HG02885 (cell line): ENCODE results near the gene STK38.

Experiments used
- ATAC-seq: cut with Tn5 transposase; IDR thresholded peaks from one replicate; pipeline ENCODE4 v1.9.1; 2021; ENCODE audit warnings: mild to moderate bottlenecking; ENCODE audit not compliant: unreplicated experiment, poor library complexity

Gene STK38

GRCh38 chr6:36524871-36525270, 22.4 kb downstream of the STK38 start:
- ATAC-seq = no peak

DNA sequence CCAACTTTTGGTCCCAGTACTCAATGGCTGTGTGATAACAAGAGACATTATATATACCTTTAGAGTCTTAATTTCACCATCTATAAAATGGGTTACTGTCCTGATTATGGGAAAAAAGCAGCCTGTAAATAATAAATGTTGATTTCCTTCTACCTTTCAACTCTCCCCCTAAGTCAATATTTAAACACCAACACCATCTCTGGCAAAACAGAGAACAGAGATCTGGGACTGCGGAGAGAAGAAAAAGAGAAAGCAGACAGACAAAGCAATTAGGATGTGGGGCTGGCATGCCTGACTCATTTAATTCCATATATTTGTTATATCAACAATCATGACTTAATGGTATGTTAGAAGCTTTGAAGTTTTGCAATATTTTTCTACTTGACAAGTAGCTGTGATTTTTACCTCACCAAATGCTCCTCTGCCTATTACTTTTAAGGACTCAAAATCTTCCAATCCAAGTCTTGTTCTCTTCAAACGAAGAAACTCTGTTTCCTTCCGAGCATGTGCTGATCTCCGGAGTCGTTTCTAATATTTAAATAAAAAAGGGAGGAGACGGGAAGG, 23.3 kb downstream of the STK38 start:
- no peak for ATAC-seq

DNA sequence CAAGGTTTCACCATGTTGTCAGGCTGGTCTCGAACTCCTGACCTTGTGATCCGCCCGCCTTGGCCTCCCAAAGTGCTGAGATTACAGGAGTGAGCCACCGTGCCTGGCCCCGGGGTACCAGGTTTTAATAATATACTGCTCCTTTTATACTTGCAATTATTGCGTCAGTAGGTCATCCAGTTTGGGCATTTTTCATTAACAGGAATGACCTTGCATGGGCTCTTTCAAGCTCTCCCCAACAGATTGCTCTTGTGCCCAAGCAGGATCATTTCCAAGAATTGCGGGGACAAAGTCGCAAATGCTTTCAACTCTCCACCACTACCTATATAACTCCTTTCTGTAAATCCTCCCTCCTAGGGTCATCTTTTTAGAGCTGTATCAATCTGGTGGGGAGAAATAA, 23.8 kb downstream of the STK38 start:
- no peak for ATAC-seq

DNA sequence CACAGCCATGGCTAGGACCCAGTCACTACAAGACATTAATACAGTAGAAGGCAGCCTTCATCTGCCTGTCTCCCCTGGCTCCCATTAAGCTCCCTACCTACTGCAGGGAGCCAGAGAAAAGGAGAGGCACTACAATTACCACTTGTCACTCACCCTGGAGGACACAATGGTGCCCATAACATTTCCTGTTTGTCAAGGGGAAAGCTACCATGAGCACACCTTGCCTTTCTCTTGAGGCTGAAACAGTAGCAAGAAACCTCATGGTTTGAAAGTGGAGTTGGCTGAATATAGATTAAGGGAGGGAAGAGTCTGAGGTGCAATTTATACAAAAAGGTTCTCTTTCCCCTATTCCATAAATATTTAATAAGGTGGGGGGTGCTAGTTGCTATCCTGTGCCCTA, 27.9 kb downstream of the STK38 start:
- no peak for ATAC-seq

DNA sequence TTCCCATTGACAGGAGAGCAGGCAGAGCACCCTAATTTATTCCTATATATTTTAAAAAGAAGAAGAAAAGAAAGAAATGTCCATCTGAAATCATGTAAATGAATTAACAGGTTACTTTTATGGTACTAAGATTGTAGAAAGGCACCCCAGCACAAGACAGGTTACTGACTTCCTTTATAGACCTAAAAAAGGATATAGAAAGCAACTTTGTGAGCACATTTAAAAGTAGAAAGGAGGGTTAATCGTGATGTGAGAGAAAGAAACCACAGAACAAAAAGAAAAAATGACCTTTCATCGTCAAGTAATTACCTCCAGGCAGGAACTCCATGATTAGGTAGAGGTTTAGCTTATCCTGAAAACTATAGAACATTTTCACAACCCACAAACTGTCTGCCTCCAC, 29.9 kb downstream of the STK38 start:
- ATAC-seq = no peak

DNA sequence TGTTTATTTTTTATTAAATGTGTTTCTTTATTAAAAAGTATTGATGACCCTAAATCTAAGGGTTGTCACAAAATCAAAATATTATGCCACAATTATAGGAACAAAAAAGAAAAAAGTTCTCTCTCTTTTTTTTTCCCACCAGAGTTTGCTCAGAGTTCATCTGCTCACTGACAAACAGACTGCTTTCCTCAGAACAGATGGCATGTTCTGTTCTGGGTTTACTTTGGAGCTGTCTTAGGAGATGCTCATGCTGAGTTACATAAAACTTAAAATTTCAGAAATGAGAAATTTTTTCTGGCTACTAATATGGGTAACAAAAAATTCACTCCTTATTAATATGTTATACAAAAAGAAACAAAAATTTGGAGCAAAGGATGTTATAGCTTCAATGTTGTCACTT, 30.3 kb downstream of the STK38 start:
- no peak for ATAC-seq

DNA sequence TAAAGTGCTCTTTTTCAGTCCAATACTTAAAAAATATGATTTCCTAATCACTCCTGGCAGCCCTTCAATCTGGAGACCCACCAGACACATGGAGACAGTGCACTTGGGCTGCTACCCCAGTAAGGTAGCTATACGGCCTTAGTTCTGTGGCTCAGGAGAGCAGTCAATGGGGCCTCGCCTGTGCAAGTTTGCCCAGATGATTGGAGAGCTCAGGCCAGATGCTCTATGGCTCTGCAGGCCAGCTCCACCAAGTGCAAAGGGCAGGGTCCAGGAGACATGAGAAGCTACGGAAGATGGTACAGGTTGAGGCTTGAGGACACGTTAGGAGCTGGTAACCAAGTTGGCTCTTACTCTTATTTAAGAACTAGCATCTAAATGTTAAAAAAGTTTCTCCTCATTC, 30.7 kb downstream of the STK38 start:
- no peak for ATAC-seq

DNA sequence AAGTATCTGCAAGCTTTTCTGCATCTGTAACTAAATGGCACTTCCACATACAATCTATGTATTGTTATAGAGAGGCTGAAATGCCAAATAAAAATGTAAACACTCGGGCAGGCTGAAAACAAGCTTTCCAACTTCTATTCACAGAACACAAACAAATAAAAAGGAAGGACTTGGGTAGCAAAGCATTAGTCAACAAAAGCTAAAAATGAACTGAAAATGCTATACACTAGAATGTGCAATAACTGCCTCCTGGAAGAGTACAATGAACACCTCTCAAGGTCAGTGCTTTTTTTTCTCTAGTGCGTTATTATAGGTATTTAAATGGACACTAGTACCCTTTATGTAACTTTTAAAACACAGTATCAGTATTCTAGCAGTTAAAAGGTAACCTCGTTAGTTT, 31.4 kb downstream of the STK38 start:
- ATAC-seq = no peak

GRCh38 chr6:36514554-36515456, 32.5 kb downstream of the STK38 start:
- no peak for ATAC-seq

DNA sequence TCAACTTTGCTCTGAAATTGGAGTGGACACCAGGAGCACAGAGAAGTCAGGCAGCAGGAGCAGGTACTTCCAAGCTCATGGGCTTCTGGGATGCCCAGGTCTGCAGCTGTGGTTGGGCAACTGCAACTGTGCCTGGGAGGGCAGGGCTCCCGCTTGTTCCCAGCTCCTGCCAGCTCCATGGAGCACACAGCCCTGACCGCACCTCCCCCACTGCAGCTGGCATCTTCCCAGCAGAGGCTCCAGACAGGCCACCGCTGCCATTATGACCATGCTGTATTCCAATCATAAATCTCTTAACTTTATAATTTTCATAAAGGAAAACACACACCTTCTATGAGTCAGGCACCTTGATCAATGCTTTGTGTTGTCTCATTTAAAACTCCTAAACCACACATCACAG, 36.9 kb downstream of the STK38 start:
- no peak for ATAC-seq

GRCh38 chr6:36508532-36508931, 38.7 kb downstream of the STK38 start:
- ATAC-seq = no peak

- ATAC-seq = no peak
Observed at GRCh38 chr6:36506611-36507010, 40.7 kb downstream of the STK38 start.

DNA sequence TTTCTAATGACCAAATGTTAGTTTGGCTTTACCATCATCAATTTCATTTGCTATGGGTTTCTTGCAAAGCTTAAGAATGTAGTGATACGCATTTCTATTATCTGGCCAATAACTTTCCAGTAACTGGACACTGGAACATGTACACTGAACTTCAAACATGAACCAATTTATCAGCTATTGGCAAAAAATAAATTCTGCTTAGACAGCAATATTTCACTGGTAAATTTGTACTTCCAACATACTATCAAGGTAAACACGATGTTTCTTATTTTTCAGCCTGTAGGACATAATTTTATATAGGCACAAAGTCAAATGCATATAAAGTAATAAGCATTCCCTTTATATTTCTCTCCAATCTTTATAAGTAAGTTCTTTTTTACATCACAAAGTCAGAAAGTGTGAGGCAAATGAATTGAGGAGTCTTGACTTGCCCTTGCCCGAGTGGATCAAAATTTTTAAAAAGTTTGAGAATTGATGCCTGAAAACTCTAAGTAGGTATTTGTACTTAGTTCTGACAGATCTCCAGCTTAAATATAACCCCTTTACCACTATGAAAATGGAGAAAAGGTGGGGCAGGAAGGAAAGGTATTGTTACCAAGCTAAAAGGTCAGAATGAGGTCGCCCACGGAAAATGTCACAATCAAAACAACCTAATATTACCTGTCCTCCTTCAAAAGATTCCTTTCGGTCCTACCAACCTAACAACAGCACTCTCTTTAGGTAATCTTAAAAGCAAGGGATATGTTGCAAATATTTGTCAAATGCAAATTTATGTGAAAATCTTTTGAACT, 41.3 kb downstream of the STK38 start:
- no peak for ATAC-seq

DNA sequence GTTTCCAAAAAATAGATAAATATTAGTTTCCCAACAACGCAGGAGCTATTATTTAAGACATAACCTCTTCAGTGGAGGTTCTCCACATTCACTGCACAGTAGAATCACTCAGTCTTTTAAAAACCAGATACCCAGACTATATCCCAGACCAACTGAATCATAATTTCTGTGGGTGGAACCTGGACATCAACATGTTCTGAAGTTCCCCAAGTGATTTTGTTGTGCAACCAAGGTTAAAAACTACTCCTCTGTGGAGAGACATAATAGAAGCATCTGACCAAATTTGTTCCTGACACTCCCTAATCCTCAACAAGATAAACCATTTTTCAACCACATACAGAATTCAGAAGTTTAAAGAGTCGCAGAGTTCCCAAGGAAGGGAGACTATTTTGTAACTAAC, 42.3 kb downstream of the STK38 start:
- ATAC-seq = no peak

GRCh38 chr6:36504181-36504580, 43.1 kb downstream of the STK38 start:
- ATAC-seq = no peak

- ATAC-seq = no peak
Observed at GRCh38 chr6:36501686-36502085, 45.6 kb downstream of the STK38 start.

DNA sequence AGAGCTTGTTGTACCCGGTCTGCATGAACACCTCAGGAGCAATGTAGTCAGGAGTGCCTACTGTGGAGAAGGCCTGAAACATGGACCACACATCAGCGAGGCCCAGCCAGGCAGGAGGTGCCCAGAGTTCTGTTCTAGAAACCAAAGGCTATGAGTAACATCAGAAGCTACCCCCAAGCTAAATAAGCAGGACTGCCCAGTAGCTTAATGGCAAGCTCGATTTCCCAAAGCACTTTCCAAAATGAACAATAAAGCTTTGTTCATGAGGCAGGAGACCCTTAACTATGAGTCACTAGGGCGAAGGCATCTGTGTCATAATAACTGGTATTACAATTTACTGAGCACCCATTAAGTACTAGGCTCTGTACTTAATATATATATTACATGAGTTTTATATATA, 47.4 kb downstream of the STK38 start:
- ATAC-seq = no peak

- no peak for ATAC-seq
Observed at GRCh38 chr6:36495086-36495485, 52.2 kb downstream of the STK38 start.

GRCh38 chr6:36493859-36494258, 53.4 kb downstream of the STK38 start:
- ATAC-seq = no peak

DNA sequence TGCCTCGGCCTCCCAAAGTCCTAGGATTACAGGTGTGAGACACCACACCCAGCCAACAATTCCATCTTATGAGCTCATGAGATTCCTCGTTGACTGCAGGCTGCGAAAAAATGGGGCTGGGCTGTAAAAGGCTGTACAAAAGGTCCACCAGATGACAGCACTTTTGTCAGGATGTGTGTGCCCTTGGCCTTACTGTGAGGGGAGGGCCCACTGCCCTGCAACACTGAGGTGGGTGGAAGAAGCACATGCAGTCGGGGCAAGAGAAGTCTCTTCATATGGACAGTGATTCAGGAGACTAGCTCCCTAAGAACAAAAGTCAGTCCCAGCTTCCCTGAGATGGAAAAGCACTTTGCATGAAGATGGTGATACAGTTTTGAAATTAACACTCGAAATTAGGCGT, 54.0 kb downstream of the STK38 start:
- no peak for ATAC-seq

DNA sequence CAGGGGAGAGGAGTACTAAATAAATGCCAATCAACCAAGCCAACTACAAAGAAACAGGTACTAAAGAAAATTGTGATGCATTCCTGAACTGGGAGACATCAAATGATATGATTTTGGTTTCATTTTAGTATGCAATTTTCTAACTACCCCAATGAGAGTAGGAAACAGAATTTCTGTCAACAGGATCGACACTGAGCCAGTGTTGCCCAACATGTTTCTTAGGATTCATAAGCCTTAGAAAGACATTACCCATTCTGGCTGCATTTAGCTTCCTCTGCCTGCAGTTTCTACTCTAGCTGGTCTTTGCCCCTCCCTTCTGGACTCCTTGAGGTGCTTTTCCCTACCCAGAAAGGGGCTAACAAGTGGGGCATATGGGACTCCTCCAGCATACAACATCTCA, 54.7 kb downstream of the STK38 start:
- no peak for ATAC-seq
